Brain pericyte (primary cell): Measurements from ENCODE around the gene SLC47A1.
"Not testable (repeated sequence)": the region's sequence is repeated elsewhere in the genome, so short reads cannot be mapped to it uniquely, and the experiment has no call there.

Experiments
- DNase-seq: peaks from one replicate; pipeline ENCODE4 v3.0.0-alpha.2; 2012; ENCODE audit warnings: low read depth, low spot score

SLC47A1 gene

GRCh38 chr17:19554393-19554792, 20.7 kb downstream of the SLC47A1 start:
- DNase-seq: no peak

- DNase-seq: no peak
Measured at GRCh38 chr17:19555746-19556145, 22.1 kb downstream of the SLC47A1 start.

- no peak for DNase-seq
Measured at GRCh38 chr17:19558946-19559345, 25.3 kb downstream of the SLC47A1 start.

DNA sequence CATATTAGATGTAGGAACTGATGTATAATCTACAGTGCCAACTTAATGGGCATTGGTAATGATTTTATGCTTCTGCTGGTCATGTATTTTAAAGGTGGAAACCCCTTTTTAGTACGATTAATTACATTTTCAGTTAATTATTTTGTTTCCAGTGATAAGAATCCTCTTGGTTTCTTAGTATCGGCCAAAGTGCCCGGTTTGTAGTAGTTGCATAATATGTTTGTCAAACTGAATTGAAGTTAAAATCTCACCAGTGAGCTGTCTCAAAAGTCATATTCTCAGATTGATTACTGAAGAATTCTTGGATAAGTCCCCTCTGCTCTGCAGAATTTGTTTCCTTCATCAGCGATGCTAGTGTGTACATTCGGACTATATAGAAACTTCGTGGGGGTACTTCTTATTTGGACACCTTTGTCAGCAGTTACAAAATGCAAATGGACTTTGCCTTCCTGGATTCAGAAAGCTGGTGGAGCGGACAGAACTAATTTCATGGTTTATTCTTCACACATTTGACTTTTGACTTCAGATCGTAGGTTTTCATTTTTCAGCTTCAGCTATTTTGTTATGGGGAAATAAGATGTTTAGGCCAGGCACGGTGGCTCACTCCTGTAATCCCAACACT, 28.2 kb downstream of the SLC47A1 start:
- no peak for DNase-seq

- no peak for DNase-seq
Measured at GRCh38 chr17:19565817-19566575, 32.3 kb downstream of the SLC47A1 start.

- DNase-seq: no peak
Measured at GRCh38 chr17:19567216-19568015, 33.8 kb downstream of the SLC47A1 start.

DNA sequence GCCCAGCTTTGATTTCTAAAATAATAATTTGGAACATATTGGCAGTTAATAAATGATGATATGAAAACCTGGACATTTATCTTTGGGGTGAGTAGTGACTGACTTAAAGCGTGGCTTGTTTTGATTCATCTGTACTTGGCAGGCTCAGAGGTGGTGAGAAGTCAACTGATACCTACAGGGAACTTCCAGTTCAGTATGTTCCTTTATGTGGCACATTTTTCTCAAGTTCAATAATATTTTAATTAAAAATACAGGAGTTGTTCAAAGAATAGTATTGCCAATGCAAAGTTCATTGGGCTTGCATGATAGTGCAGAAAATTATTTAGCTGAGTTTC, 34.3 kb downstream of the SLC47A1 start:
- DNase-seq: no peak

DNA sequence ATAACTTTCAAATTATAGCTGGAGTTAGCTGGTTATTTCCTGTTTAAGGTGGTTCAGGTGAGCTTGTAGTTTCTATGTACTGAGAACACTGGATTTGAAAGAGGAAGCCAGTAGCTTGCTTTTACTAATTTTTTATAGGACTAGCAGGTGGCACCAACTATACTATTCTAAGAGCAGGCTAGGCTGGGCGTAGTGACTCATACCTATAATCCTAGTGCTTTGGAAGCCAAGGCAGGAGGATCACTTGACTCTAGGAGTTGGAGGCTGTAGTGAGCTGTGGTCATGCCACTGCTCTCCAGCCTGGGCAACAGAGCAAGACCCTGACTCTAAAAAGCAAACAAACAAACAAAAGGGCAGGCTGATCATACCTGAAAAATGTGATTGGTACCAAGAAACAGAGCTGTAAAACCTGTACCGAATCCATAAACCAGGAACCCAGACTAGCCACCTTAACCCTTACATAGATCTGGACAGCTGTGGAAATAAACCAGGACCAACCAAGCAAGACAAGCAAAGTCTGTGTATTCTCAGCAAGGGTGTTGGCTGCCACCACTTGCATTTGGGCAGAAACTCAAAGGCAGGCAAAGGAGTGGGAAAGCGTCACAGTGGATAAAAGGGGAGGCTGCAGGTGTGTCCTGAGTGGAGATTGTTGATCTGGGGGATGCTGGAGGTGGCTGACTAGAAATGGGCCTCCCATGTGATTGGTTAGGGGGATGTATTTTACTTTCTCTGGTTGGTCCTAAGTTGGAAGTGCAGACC, 36.3 kb downstream of the SLC47A1 start:
- DNase-seq: no peak

DNA sequence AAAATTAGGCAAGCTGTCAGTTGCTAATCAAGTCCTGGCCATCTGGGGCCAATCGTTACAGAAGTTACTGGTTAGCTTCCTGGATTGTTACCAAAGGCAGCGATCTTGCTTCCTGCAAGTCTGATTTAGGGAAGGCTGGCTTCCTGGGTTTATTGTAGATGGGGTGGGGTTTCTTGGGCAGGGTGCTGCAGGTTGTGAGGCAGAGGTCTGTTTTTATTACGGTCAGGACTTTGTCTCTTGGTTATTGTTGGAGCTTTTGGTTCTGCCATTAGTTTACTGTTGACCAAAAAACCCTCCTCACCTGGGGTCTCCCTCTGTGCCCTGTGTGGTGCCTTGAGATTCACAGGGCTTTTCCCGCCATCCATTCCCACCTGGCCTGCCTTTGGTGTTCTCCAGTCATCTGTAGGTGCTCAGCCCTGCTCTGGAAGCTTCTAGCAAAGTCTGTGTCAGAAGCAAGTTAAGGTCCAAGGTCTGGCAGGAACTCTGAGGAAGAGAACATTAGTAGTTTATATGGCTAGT, 36.9 kb downstream of the SLC47A1 start:
- DNase-seq: no peak

DNA sequence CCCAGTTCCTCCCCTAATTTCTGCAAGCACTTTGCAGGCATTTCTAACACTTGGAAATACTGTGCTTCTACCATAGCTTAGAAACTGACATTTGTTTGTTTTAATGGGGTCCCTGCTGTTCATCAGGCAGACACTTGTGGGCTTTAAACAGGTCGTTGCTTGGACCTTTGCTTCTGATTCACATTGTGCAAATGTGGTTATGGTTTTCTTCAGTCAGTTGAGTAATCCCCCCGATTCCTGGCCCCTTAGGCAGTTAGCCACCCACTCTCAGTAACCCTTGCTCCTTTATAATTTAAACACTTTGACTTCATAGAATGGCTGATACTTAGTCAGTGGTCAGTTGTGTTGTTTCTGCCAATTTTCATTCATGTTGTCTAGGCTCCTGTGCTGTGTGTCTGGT, 39.4 kb downstream of the SLC47A1 start:
- no peak for DNase-seq

DNA sequence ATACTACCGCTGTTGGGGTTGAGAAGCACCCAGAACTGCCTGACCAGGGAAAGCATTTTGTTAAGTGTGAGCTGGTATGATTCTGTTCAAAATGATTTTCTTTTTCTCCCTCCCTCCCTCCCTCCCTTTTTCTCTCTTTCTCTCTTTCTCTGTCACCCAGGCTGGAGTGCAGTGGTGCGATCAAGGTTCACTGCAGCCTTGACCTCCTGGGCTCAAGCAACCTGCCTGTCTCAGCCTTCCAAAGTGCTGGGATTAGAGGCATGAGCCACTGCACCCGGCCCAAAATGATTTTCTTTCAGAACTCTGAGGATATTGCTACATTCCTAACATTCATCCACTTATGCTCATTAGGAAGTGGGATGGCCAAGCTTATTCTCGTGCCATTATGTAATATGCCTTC, 41.3 kb downstream of the SLC47A1 start:
- no peak for DNase-seq

GRCh38 chr17:19578545-19578944, 44.9 kb downstream of the SLC47A1 start:
- DNase-seq: no peak

DNA sequence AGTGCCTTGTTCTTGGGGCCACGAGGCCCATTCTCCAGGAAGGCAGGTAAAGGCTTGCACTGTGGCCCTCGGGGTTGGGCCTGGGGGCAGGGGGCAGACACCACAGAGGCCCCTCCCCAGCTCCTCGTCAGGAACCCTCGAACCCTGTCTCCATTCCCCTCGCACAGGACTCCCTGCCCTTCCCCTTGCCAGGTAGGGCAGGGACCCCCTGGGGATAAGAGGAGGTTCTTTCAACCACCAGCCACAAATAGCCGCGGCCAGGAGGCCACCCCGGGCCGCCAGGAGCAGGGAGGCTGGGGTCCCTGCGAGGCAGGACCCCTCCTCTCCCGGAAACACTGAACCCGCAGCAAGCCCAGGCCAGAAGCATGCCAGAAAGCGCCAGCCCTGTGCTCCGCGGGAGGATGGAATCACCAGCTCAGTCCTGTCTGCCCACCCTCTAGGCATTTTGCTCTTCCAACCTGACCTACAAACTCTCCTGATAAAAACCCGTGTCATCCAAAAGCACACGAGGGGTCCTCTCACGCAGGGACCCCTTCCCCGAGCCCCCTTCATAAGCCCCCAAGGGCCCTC, 45.6 kb downstream of the SLC47A1 start:
- DNase-seq: no peak

DNA sequence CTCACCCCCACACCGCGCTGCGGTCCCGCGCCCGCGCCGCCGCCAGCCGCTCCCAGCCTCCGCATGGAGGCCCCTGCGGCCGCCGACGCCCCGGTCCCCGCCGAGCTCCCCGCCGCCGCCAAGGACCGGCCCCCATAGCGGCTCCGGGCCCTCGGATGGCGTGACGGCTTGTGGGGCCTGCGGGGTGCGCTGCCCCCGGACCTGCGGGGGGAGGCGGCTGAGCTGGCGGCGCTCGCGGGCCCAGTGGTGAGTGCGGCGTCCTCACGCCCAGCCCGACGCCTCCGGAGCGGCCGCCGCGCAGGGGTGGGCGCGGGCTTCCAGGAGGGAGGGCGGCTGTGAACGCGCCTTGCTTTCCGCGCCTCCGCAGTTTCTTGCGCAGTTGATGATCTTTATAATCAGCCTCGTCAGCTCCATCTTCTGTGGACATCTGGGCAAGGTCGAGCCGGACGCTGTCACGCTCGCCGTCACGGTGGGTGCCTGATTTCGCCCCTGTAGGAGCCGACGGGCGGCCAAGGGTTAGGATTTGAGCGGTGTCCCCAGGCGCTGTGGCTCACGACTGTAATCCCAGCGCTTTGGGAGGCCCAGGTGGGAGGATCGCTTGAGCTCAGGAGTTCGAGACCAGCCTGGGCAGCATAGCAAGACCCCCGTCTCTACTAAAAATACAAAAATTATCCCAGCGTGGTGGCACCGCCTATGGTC, 46.4 kb downstream of the SLC47A1 start:
- DNase-seq: no peak

- DNase-seq: not testable (repeated sequence)
Measured at GRCh38 chr17:19580566-19580920, 46.9 kb downstream of the SLC47A1 start.

DNA sequence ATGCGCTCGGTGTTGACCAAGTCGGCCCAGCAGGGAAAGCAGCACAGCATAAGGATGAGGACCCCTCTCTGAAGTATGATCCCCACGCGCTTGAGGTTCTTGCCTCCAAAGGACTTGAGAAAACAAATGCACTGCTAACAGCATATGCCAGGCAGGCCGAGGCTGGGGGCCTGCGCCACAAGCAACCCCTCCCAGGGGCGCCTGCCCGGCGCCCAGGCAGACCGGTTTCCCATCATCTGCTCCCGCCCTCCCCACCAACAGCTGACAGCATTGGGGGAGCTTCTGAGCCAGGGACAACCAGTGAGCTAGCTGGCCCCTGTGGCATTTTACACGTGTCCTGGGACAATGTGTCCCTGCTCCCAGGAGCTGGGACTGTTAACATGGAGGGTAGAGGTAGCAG, 48.5 kb downstream of the SLC47A1 start:
- DNase-seq: not testable (repeated sequence)

DNA sequence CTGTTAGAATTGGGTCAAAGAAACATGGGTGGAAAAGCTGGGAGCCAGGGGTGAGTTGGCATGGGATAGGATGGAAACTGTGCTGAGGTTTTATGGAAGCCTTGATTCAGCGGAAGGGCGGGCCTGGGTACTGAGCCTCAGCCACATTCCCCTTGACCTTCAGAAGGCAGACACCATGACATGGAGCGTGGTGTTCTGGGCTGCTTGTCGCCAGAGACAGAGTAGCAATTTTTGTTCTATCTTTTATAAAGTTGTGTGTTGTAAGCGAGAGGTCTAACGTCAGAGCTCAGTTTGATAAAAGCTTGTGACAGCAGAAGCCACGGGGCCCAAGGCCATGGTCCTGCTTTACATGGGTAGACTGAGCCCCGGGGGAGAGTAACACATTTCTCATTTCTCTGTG, 50.2 kb downstream of the SLC47A1 start:
- DNase-seq: no peak

- no peak for DNase-seq
Measured at GRCh38 chr17:19590451-19590850, 56.8 kb downstream of the SLC47A1 start.

DNA sequence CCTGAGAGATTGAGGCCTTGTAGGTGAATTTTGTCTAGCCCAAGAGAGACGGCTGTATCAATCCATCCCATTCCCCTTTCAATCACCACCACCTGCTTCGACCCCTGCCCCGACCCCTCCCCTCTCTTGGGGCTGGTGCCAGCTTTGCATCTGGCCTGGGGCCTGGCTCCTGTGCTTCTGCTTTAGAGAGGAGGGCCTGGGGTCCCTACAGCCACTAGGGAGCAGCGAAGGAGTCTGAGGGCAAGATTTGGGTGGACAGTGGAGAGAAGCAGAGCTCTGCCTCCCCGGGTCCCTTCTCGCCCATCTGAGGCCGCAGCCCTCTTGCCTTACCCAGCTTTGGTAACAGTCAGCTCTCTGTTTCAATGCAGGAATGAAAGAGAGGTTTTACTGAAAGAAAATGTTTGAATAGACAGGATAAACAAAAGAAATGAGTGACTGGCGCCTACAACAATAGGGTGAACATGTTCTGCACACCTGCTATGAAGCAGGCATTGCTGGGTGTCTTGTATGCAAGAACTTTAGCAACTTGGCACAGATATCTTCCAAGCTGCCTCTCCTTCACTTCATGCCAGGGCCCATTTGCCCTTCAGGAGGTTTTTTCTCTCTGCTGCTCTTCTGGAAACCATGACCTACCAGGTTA, 57.4 kb downstream of the SLC47A1 start:
- no peak for DNase-seq

DNA sequence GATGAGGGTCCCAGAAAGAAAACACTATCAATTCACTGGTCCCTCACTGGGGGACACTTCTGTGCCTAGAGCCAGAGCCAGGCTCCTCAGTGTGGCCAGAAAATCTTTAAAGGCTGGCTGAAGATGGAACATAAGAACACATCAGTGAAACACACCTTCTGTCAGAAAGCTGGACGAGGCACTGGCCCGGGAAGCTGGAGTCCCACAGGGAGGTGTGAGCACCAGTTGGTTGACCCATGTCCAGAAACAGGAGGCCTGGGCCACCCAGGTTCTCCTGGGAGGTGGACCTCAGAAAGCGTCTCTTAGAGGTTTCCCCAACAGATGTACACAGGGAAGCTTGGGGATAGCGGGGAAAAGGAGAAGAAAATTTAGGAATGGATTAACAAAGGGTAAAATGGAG, 58.7 kb downstream of the SLC47A1 start:
- no peak for DNase-seq
